Central memory CD4-positive, alpha-beta T cell (primary cell): Measurements from ENCODE around the gene FGGY.
"Not testable (repeated sequence)": the region's sequence is repeated elsewhere in the genome, so short reads cannot be mapped to it uniquely, and the experiment has no call there.

Source experiments
- DNase-seq: peaks from one replicate; pipeline ENCODE4 v3.0.0; 2022
- total RNA-seq, 3 experiments: gene quantifications; one replicate each; lab custom pipeline; 2026; lab: John Stamatoyannopoulos, UW

Gene FGGY, protein sequence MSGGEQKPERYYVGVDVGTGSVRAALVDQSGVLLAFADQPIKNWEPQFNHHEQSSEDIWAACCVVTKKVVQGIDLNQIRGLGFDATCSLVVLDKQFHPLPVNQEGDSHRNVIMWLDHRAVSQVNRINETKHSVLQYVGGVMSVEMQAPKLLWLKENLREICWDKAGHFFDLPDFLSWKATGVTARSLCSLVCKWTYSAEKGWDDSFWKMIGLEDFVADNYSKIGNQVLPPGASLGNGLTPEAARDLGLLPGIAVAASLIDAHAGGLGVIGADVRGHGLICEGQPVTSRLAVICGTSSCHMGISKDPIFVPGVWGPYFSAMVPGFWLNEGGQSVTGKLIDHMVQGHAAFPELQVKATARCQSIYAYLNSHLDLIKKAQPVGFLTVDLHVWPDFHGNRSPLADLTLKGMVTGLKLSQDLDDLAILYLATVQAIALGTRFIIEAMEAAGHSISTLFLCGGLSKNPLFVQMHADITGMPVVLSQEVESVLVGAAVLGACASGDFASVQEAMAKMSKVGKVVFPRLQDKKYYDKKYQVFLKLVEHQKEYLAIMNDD
- 0.67 to 3.1 (median 2.7) reads per million in 3 experiments for total RNA-seq

GRCh38 chr1:59296358-59297256, at the start of gene FGGY:
Gene FGGY (plus strand): TSS chr1:59297094. CDS start chr1:59321550, 24,456 bp downstream.
- peak; percentile 80 for DNase-seq

DNA sequence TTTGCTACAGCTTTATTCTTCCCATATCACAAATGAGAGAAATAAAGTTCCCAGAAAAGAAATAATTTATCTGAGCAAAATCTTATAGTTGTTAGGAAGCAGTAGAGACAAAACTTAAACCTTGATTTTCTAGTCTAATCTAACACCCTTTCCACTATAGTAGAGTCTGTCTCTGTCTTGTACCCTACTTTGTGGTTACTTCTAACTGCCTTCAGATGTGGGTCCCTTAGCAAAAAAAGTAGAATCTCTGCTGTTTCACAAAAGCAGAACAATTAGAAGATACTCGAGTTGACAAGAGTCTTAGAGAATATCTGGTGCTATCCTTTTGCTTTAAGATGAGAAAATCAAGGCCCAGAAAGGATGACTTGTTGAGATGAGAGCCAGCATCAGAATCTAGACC, 48.1 kb upstream of the FGGY start:
- DNase-seq: no peak

GRCh38 chr1:59249396-59250137, 47.3 kb upstream of the FGGY start:
- DNase-seq: no peak

GRCh38 chr1:59251061-59251460, 45.8 kb upstream of the FGGY start:
- DNase-seq: not testable (repeated sequence)

DNA sequence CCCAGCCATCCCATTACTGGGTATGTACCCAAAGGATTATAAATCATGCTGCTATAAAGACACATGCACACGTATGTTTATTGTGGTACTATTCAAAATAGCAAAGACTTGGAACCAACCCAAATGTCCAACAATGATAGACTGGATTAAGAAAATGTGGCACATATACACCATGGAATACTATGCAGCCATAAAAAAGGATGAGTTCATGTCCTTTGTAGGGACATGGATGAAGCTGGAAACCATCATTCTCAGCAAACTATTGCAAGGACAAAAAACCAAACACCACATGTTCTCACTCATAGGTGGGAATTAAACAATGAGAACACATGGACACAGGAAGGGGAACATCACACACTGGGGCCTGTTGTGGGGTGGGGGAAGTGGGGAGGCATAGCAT, 40.5 kb upstream of the FGGY start:
- not testable (repeated sequence) for DNase-seq

DNA sequence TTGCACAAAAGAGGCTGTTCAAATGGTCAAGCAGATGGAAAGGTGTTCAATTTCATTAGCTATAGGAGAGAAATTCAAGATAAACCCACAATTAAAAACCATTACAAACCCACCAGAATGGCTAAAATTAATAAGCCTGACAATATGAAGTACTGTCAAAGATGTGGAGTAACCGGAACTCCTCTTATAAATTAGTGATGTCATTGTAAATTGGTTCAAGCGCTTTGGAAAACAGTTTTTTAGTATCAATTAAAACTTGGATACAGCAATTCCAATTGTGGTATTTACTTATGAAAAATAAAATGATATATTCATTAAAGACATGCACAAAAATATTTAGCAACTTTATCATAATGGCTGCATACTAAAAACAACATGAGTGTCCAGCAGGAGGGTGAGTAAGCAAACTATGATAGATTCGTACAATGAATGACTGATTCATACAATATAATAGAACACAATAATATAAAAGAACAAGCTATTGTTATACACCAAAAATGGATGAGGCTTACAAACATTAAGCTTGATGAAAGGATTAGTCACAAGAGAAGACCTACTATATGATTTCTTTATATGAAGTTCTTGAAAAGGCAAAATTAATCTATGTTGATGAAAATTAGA, 38.4 kb upstream of the FGGY start:
- no peak for DNase-seq

- no peak for DNase-seq
Measured at GRCh38 chr1:59261537-59261936, 35.4 kb upstream of the FGGY start.

DNA sequence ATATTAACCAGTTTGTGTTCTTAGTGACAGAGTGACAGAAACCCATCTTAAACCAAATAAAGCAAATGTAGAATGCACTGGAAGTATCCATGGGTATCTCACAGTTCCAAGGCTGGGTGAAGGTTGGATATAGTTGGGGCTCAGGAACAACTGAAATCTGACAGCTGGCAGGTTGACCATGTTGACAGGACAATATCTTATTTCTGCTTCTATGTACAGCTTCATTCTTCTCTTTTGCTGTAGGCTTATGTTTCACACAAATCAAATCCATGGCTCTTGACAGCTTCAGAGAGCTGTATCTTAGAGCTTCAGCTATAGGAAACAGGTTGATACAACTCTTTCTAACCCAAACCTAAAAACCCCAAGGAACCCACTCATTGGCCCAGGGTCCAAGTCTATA, 34.3 kb upstream of the FGGY start:
- no peak for DNase-seq

DNA sequence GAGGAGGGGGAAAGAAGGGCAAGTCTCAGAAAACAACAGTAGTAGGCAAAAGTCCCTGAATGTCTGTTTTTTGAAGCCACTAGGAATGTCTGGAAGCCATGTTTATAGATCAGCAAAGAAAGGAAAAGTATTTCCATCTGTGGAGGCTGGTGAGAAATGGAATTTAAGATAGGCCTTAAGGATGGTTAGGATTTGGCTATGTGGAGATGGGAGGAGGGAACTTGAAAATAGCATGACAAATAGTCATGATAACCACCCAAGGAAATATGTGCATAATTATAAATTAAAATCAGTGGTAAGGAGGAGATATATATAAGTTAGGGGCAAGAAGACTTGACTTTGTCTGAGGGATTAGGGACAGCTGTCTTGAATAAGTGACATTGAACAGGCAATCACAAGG, 33.8 kb upstream of the FGGY start:
- no peak for DNase-seq

DNA sequence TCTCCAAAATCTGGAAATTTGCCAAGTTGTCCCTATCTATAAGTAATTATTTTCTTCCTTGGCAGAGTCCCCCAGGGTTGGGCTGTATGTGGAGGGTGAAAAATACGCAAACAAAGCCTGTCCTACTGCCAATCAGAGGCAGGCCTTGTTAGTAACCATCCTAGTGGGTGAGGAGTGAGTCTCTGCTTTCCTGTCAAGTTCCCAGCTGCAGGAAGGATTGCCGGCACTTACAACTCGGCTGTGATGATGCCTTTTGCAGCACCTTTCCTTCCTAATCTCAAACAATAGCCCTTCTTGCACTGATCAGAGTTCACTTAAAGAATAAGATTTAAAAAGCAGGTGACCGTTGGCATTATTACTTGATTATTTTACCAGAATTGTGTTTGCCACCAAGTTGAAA, 31.3 kb upstream of the FGGY start:
- no peak for DNase-seq

- no peak for DNase-seq
Measured at GRCh38 chr1:59266180-59266926, 30.5 kb upstream of the FGGY start.

GRCh38 chr1:59266927-59267293, 30.0 kb upstream of the FGGY start:
- DNase-seq: no peak

GRCh38 chr1:59268406-59268805, 28.5 kb upstream of the FGGY start:
- DNase-seq: no peak

GRCh38 chr1:59271561-59272260, 25.2 kb upstream of the FGGY start:
- no peak for DNase-seq

GRCh38 chr1:59272507-59272906, 24.4 kb upstream of the FGGY start:
- no peak for DNase-seq

- no peak for DNase-seq
Measured at GRCh38 chr1:59276439-59276851, 20.4 kb upstream of the FGGY start.

DNA sequence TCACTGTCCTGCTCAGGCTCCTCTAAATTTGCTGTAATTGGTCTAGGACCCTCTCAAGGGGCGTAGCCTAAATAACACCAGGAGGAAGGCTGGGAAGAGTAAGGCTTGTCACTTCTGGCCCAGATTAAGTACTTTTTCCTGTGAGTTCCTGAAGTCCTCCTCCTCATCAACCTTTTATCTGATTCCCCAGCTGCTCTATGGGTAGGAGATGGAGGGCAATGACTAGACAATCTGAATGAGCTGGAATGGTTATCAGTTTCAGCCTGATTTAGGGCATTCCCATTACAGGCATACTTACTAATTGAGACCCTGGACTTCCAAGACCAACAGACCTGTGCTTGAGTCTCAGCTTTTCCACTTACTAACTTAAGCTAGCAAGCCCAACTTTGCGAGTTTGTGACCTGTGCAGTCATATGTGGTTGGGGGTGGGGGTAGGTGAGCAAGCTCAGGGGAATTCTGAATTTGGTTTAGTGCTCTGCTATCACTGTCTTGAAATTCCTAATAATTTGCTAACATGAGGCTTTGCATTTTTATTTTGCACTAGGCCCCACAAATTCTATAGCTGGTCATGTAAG, 18.0 kb upstream of the FGGY start:
- no peak for DNase-seq

DNA sequence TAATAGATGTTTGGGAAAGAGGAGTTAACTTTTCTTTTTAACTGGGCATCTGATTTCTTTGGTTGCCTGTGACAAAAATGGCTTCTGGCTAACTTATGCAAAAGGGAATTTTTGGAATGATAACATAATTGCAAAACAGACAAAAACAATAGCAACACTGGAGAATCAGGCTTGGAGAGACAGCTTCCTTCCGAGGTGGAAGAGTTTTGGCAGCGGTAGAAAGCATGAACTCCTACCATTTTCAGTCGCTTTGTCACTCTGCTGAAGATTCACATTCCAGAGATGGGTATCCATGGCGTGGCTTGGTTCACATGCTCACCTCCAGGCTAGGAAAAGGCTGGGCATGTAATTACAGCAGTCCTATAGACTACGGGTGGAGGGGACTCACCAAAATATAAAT, 17.2 kb upstream of the FGGY start:
- DNase-seq: no peak

GRCh38 chr1:59282951-59283350, 13.9 kb upstream of the FGGY start:
- DNase-seq: no peak

DNA sequence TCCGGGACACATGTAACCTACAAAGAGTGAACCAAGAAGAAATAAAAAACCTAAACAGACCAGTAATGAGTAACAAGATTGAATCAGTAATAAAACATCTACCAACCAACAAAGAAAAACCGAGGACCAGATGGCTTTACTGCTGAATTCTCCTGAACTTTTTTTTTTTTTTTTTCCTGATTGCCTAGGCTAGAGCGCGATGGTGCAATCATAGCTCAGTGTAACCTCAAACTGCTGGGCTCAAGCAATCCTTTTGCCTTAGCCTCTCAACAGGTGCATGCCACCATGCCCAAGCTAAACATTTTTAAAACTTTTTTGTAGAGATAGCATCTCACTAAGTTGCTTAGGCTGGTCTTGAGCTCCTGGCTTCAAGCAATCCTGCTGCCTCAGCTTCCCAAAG, 11.2 kb upstream of the FGGY start:
- DNase-seq: no peak

DNA sequence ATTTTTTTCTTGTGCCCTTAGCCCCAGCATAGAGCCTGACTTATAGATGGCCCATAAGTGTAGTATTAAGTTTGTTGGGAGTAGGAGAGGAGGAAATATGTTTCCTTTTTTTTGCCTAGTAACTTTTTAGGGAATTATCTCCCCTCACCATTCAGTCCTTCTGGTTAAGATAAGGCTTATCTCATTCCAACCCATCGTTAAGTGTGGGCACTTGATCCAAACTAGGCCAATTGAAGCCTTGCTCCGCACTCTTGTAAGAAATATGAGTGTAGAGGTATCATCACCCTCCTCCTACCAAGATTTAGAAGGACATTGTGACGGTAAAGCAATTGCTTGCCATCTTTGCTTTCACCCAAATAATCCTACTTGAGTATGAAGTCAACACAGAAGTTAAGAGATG, 8.8 kb upstream of the FGGY start:
- no peak for DNase-seq
